ENCODE results near the gene NFYA. TPM values are rescaled to one million over a fixed set of nuclear protein-coding genes. Genes with fewer than 3 reads are reported as not detected.
A peak's percentile ranks its signal among the peaks of the same experiment; 100 is the strongest.

NFYA gene
- total RNA-seq, 1 donor from 2014 or later = 62.7 TPM

- H3K4me1 Mint-ChIP-seq (ENCODE audit: low read depth) = peaks cover 65% of the 10 kb centered on the region
- no peak for TF ChIP-seq CTCF (IDR thresholded peaks at IDR 0.05; ENCODE audit: unreplicated experiment)
- no peaks in the 10 kb centered on the region for H3K9me3 Mint-ChIP-seq (ENCODE audit: low read depth)
- H3K27ac Mint-ChIP-seq = no peak overlapping the region
- H3K27me3 Mint-ChIP-seq = no peaks in the 10 kb centered on the region
- H3K4me3 Mint-ChIP-seq (ENCODE audit: low read depth) = no peak overlapping the region
- DNase-seq (ENCODE audit: low spot score, unreplicated experiment) = no peak
- peaks cover 8% of the 10 kb centered on the region for H3K36me3 Mint-ChIP-seq (ENCODE audit: insufficient read depth)
Observed at GRCh38 chr6:41058783-41059181, 14.0 kb upstream of the NFYA start.

- Mint-ChIP-seq H3K4me3 (ENCODE audit: low read depth) (no peak overlapping the region), H3K9me3 (ENCODE audit: low read depth) (no peaks in the 10 kb centered on the region), H3K36me3 (ENCODE audit: insufficient read depth) (peaks cover 8% of the 10 kb centered on the region), H3K4me1 (ENCODE audit: low read depth) (peaks cover 71% of the 10 kb centered on the region), H3K27ac (no peak overlapping the region), H3K27me3 (no peaks in the 10 kb centered on the region)
- TF ChIP-seq CTCF (IDR thresholded peaks at IDR 0.05; ENCODE audit: unreplicated experiment) = no peak
- DNase-seq (ENCODE audit: low spot score, unreplicated experiment) = no peak
Observed at GRCh38 chr6:41059556-41059955, 13.2 kb upstream of the NFYA start.

- H3K27ac Mint-ChIP-seq = no peak overlapping the region
- H3K36me3 Mint-ChIP-seq (ENCODE audit: insufficient read depth) = peaks cover 8% of the 10 kb centered on the region
- no peak overlapping the region for H3K4me3 Mint-ChIP-seq (ENCODE audit: low read depth)
- no peak for TF ChIP-seq CTCF (IDR thresholded peaks at IDR 0.05; ENCODE audit: unreplicated experiment)
- peaks cover 70% of the 10 kb centered on the region for H3K4me1 Mint-ChIP-seq (ENCODE audit: low read depth)
- H3K9me3 Mint-ChIP-seq (ENCODE audit: low read depth) = no peaks in the 10 kb centered on the region
- H3K27me3 Mint-ChIP-seq = no peaks in the 10 kb centered on the region
- DNase-seq (ENCODE audit: low spot score, unreplicated experiment) = no peak
Observed at GRCh38 chr6:41061196-41061726, 11.5 kb upstream of the NFYA start.

GRCh38 chr6:41062056-41062455 is 10.7 kb upstream of the NFYA start:
- Mint-ChIP-seq H3K9me3 (ENCODE audit: low read depth) (no peaks in the 10 kb centered on the region), H3K27ac (no peak overlapping the region), H3K4me1 (ENCODE audit: low read depth) (peaks cover 70% of the 10 kb centered on the region), H3K36me3 (ENCODE audit: insufficient read depth) (peaks cover 11% of the 10 kb centered on the region), H3K27me3 (no peaks in the 10 kb centered on the region), H3K4me3 (ENCODE audit: low read depth) (no peak overlapping the region)
- no peak for DNase-seq (ENCODE audit: low spot score, unreplicated experiment)
- TF ChIP-seq CTCF (IDR thresholded peaks at IDR 0.05; ENCODE audit: unreplicated experiment) = no peak

GRCh38 chr6:41063884-41064285 is 8.9 kb upstream of the NFYA start:
- peak overlapping the region; percentile 13 for H3K4me3 Mint-ChIP-seq (ENCODE audit: low read depth)
- peaks cover 62% of the 10 kb centered on the region for H3K4me1 Mint-ChIP-seq (ENCODE audit: low read depth)
- no peaks in the 10 kb centered on the region for H3K9me3 Mint-ChIP-seq (ENCODE audit: low read depth)
- peaks cover 13% of the 10 kb centered on the region for H3K36me3 Mint-ChIP-seq (ENCODE audit: insufficient read depth)
- no peak for TF ChIP-seq CTCF (IDR thresholded peaks at IDR 0.05; ENCODE audit: unreplicated experiment)
- no peak for DNase-seq (ENCODE audit: low spot score, unreplicated experiment)
- no peaks in the 10 kb centered on the region for H3K27me3 Mint-ChIP-seq
- H3K27ac Mint-ChIP-seq = peak overlapping the region; percentile 93

All from progenitor cell of endocrine pancreas (in vitro differentiated cells).